HUES6 (cell line): ENCODE results near the gene FTCD.

Source experiments
- H3K27ac ChIP-seq: 2 replicates; pipeline ENCODE4 v1.7.0; 2013; ENCODE audit warnings: low read depth, mild to moderate bottlenecking, low read length, inconsistent platforms
- H3K27me3 ChIP-seq: 2 replicates; pipeline ENCODE4 v1.6.1; 2013; ENCODE audit warnings: low read length; ENCODE audit not compliant: control insufficient read depth, insufficient read depth
- H3K36me3 ChIP-seq: 2 replicates; pipeline ENCODE4 v1.6.1; 2013; ENCODE audit warnings: low read length; ENCODE audit not compliant: control insufficient read depth, insufficient read depth
- H3K4me1 ChIP-seq: 2 replicates; pipeline ENCODE4 v1.6.1; 2013; ENCODE audit warnings: low read length; ENCODE audit not compliant: control insufficient read depth, insufficient read depth
- H3K4me3 ChIP-seq: 2 replicates; pipeline ENCODE4 v1.5.1; 2013; ENCODE audit warnings: low read depth, low read length
- H3K9ac ChIP-seq: one replicate; pipeline ENCODE4 v1.6.1; 2013; ENCODE audit warnings: mild to moderate bottlenecking, low read length
- H3K9me3 ChIP-seq: 2 replicates; pipeline ENCODE4 v1.6.1; 2013; ENCODE audit warnings: low read depth, low read length; ENCODE audit not compliant: control insufficient read depth, insufficient read depth

FTCD gene

GRCh38 chr21:46092026-46092764 lies 63.2 kb downstream of the FTCD start:
- no peaks in the 10 kb centered on the region for H3K27me3 ChIP-seq
- H3K27ac ChIP-seq, result no peak overlapping the region
- no peak overlapping the region for H3K4me3 ChIP-seq
- no peaks in the 10 kb centered on the region for H3K4me1 ChIP-seq
- H3K9ac ChIP-seq, result no peak overlapping the region
- H3K36me3 ChIP-seq, result no peaks in the 10 kb centered on the region
- H3K9me3 ChIP-seq, result peaks cover 50% of the 10 kb centered on the region

- no peak overlapping the region for H3K4me3 ChIP-seq
- H3K27me3 ChIP-seq, result no peaks in the 10 kb centered on the region
- no peak overlapping the region for H3K9ac ChIP-seq
- H3K4me1 ChIP-seq, result no peaks in the 10 kb centered on the region
- peaks cover 54% of the 10 kb centered on the region for H3K9me3 ChIP-seq
- H3K27ac ChIP-seq, result no peak overlapping the region
- H3K36me3 ChIP-seq, result no peaks in the 10 kb centered on the region
These were observed 63.8 kb downstream of the FTCD start for GRCh38 chr21:46091631-46092025.

DNA sequence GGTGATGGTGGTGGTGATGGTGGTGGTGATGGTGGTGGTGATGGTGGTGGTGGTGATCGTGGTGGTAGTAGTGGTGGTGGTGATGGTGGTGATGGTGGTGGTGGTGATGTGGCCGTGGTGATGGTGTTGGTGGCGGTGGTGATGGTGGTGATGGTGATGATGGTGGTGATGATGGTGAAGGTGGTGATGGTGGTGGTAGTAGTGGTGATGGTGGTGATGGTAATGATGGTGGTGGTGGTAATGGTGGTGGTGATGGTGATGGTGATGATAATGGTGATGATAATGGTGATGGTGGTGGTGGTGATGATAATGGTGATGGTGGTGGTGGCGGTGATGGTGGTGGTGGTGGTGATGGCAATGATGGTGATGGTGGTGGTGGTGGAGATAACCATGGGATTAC lies 64.3 kb downstream of the FTCD start:
- Histone ChIP-seq H3K9me3 (peaks cover 55% of the 10 kb centered on the region), H3K27ac (no peak overlapping the region), H3K9ac (no peak overlapping the region), H3K4me1 (no peaks in the 10 kb centered on the region), H3K36me3 (no peaks in the 10 kb centered on the region), H3K27me3 (no peaks in the 10 kb centered on the region), H3K4me3 (no peak overlapping the region)

GRCh38 chr21:46089285-46089684 lies 66.1 kb downstream of the FTCD start:
- no peaks in the 10 kb centered on the region for H3K36me3 ChIP-seq
- no peak overlapping the region for H3K27ac ChIP-seq
- no peaks in the 10 kb centered on the region for H3K4me1 ChIP-seq
- H3K9me3 ChIP-seq, result peaks cover 53% of the 10 kb centered on the region
- H3K27me3 ChIP-seq, result no peaks in the 10 kb centered on the region
- no peak overlapping the region for H3K4me3 ChIP-seq
- H3K9ac ChIP-seq, result no peak overlapping the region

DNA sequence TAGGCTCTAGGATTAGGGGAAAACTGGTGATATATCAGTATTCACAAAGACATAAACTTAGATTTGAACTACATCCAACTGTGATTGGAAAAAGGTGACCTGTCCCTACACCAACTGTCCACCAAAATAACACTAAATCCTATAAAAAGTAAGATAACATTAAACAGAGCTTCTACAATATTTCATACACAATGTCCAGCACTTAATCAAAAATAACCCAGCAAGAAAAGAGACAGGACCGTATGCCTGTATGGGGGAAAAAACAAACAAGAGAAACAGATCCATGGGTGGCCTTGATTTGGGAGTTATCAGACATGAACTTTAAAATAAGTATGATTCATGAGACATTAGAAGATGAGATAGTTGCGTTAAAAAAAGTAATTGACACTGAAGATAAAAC lies 67.2 kb downstream of the FTCD start:
- H3K4me1 ChIP-seq, result no peaks in the 10 kb centered on the region; the same call in 1 of the 2 replicates
- no peaks in the 10 kb centered on the region for H3K36me3 ChIP-seq
- no peak overlapping the region for H3K9ac ChIP-seq
- H3K27ac ChIP-seq, result no peak overlapping the region
- H3K27me3 ChIP-seq, result no peaks in the 10 kb centered on the region
- peaks cover 42% of the 10 kb centered on the region for H3K9me3 ChIP-seq
- H3K4me3 ChIP-seq, result no peak overlapping the region

- H3K27ac ChIP-seq, result no peak overlapping the region
- H3K9me3 ChIP-seq, result peaks cover 37% of the 10 kb centered on the region
- H3K36me3 ChIP-seq, result no peaks in the 10 kb centered on the region
- H3K27me3 ChIP-seq, result no peaks in the 10 kb centered on the region
- H3K9ac ChIP-seq, result no peak overlapping the region
- H3K4me3 ChIP-seq, result no peak overlapping the region
- H3K4me1 ChIP-seq, result no peaks in the 10 kb centered on the region; the same call in 1 of the 2 replicates
These were observed 67.7 kb downstream of the FTCD start for GRCh38 chr21:46087641-46088040.
